CD14-positive monocyte (primary cell): ENCODE data around the gene TUBB. TPM values are rescaled to one million over a fixed set of nuclear protein-coding genes. Genes with fewer than 3 reads are reported as not detected.

Experiments
- DNase-seq, 3 donors: peaks; one replicate each; pipeline ENCODE4 v3.0.0-alpha.2; 2011 to 2022
- H2AFZ ChIP-seq: 2 replicates; pipeline ENCODE4 v1.6.0; 2012; ENCODE audit warnings: mild to moderate bottlenecking, low read depth, low read length, inconsistent platforms; ENCODE audit not compliant: insufficient read depth, poor library complexity, severe bottlenecking
- H3K27ac ChIP-seq, 2 donors: 1 replicate in 1 of 2; 2 replicates in 1 of 2; pipeline ENCODE4 v1.5.1; 2012 to 2013; ENCODE audit warnings: low read length in 2 of 2, control low read depth in 1 of 2, inconsistent platforms in 1 of 2, low read depth in 1 of 2, mild to moderate bottlenecking in 1 of 2
- H3K27me3 ChIP-seq, 2 donors: one replicate each; pipeline versions ENCODE4 v1.6.0 to v1.6.1; 2011 to 2013; ENCODE audit warnings: low read length in 2 of 2; ENCODE audit not compliant: control insufficient read depth in 2 of 2, insufficient read depth in 2 of 2
- H3K36me3 ChIP-seq, 2 donors: replicated peaks in 1 of 2; 1 replicate in 1 of 2; 2 replicates in 1 of 2; pipeline versions ENCODE4 v1.5.1 to v1.6.1; 2012 to 2013; ENCODE audit warnings: low read length in 2 of 2, control low read depth in 1 of 2, inconsistent platforms in 1 of 2, mild to moderate bottlenecking in 1 of 2; ENCODE audit not compliant: insufficient read depth in 2 of 2, control insufficient read depth in 1 of 2
- H3K4me1 ChIP-seq, 2 donors: 1 replicate in 1 of 2; 2 replicates in 1 of 2; pipeline versions ENCODE4 v1.5.1 to v1.6.1; 2012 to 2013; ENCODE audit warnings: low read length in 2 of 2, control low read depth in 1 of 2, inconsistent platforms in 1 of 2, mild to moderate bottlenecking in 1 of 2, moderate library complexity in 1 of 2; ENCODE audit not compliant: insufficient read depth in 2 of 2, control insufficient read depth in 1 of 2
- H3K4me2 ChIP-seq: replicated peaks from 2 replicates; pipeline ENCODE3; 2012; ENCODE audit warnings: low read length, moderate library complexity, mild to moderate bottlenecking; ENCODE audit not compliant: poor library complexity, severe bottlenecking; ENCODE audit errors: extremely low read depth
- H3K4me3 ChIP-seq, 3 experiments: fragments of 200-600 bp in 1 of 3; sonication (generic) in 1 of 3; replicated peaks in 1 of 3; 1 replicate in 2 of 3; 2 replicates in 1 of 3; pipeline ENCODE4 v1.5.1; 2011 to 2013; ENCODE audit warnings: low read length in 3 of 3, mild to moderate bottlenecking in 3 of 3, control low read depth in 2 of 3, low read depth in 2 of 3, inconsistent platforms in 1 of 3, moderate library complexity in 1 of 3
- H3K79me2 ChIP-seq: 2 replicates; pipeline ENCODE4 v1.6.0; 2012; ENCODE audit warnings: mild to moderate bottlenecking, control low read depth, inconsistent platforms, low read length, moderate library complexity; ENCODE audit not compliant: insufficient read depth
- H3K9ac ChIP-seq: 2 replicates; pipeline ENCODE4 v1.6.0; 2017; ENCODE audit warnings: low read length, mild to moderate bottlenecking; ENCODE audit not compliant: insufficient read depth, poor library complexity, severe bottlenecking
- H3K9me3 ChIP-seq, 2 donors: replicated peaks in 1 of 2; 1 replicate in 1 of 2; 2 replicates in 1 of 2; pipeline versions ENCODE4 v1.5.1 to v1.6.1; 2012 to 2013; ENCODE audit warnings: low read length in 2 of 2, control low read depth in 1 of 2; ENCODE audit not compliant: control insufficient read depth in 1 of 2, insufficient read depth in 1 of 2
- H4K20me1 ChIP-seq: 2 replicates; pipeline ENCODE4 v1.6.0; 2012; ENCODE audit warnings: mild to moderate bottlenecking, low read length, control low read depth, moderate library complexity; ENCODE audit not compliant: insufficient read depth
- H3K27ac Mint-ChIP-seq, 7 donors: one replicate each; pipeline ENCODE4 v1.8.0; 2020; ENCODE audit warnings: mild to moderate bottlenecking in 7 of 7, mixed read lengths in 7 of 7, moderate library complexity in 6 of 7, inconsistent platforms in 2 of 7
- H3K27me3 Mint-ChIP-seq, 3 donors: one replicate each; pipeline ENCODE4 v1.8.0; 2021 to 2022; ENCODE audit warnings: low read depth in 3 of 3, mild to moderate bottlenecking in 3 of 3, mixed read lengths in 3 of 3, moderate library complexity in 3 of 3, inconsistent platforms in 1 of 3
- H3K36me3 Mint-ChIP-seq, 2 donors: one replicate each; pipeline ENCODE4 v1.8.0; 2020; ENCODE audit warnings: mixed read lengths in 2 of 2, inconsistent platforms in 1 of 2, mild to moderate bottlenecking in 1 of 2
- H3K4me1 Mint-ChIP-seq: one replicate; pipeline ENCODE4 v1.8.0; 2020; ENCODE audit warnings: mild to moderate bottlenecking, mixed read lengths
- H3K4me3 Mint-ChIP-seq, 2 donors: one replicate each; pipeline ENCODE4 v1.8.0; 2020; ENCODE audit warnings: mild to moderate bottlenecking in 2 of 2, mixed read lengths in 2 of 2, moderate library complexity in 1 of 2
- H3K9me3 Mint-ChIP-seq, 7 donors: one replicate each; pipeline ENCODE4 v1.8.0; 2020 to 2022; ENCODE audit warnings: mixed read lengths in 7 of 7, mild to moderate bottlenecking in 6 of 7, moderate library complexity in 6 of 7, inconsistent platforms in 2 of 7
- WGBS: methylation state at CpG from one replicate; pipeline ENCODE4 v1.1.5; 2013; ENCODE audit warnings: missing lambda C conversion rate; ENCODE audit not compliant: insufficient coverage; 5-methylcytosine and 5-hydroxymethylcytosine counted together
- intact Hi-C, 2 donors: fragments of 100-400 bp; cut with micrococcal nuclease; formaldehyde crosslinking; loops; one replicate each; pipeline versions ENCODE4 v1.15.0 to v1.15.1; 2023
- polyA plus RNA-seq, 3 donors: library from polyadenylated mRNA; depleted of rRNA in 1 of 3; unstranded in 2 of 3; stranded (reverse) in 1 of 3; fragments of 300-500 nt in 2 of 3; fragments of >200 nt in 1 of 3; fragmentation: Illumina TruSeq in 2 of 3; gene quantifications; 1 replicate in 2 of 3; 2 replicates in 1 of 3; pipeline ENCODE4 v1.2.3, GENCODE V29; 2012 to 2021
- TF ChIP-seq, protein P1 (sequence below): fragments of 200-600 bp; IDR thresholded peaks from one replicate; pipeline ENCODE4 v1.8.0; 2022; ENCODE audit warnings: antibody characterized with exemption, mild to moderate bottlenecking

Gene TUBB
- polyA plus RNA-seq, 3 donors = 48.4 to 130 (median 57.0) TPM

DNA sequence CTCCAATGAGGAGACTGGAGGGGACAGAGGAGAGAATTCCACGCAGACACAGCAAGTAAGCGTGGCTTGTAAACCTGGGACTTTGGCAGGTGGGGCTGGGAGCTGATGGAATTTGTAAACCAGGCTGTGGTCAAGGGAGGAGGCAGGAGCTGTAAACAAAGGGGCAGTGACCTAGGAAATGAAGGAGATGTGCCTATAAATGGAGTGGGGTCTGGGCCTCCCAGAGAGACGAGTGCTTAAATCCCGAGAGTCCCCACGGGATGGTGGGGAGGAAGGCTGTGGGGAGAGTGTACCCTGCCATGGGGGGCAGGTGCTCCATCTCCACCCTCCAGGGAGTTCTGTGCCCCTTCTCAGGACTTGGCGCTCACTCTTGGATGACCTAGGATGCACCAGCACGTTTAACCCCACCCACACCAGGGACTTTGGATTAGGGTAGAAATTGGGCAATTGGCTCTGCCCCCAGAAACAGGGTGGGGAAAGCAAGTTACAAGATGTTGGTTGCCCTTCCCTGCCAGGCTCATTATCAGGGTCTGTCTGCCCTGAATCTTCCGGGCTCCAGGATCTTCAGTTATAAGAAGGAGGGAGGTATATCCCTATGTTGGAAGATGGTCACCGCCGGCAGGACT lies 43.4 kb upstream of the TUBB start:
- Histone ChIP-seq H3K9ac (no peak overlapping the region), H2AFZ (no peak overlapping the region), H3K79me2 (peaks cover 59% of the 10 kb centered on the region), H4K20me1 (peaks cover 70% of the 10 kb centered on the region), H3K36me3 (peaks cover 43 to 45% of the 10 kb centered on the region in 2 donors), H3K4me2 (no peak overlapping the region), H3K4me1 (peaks cover 39 to 48% of the 10 kb centered on the region in 2 donors), H3K27ac (peak overlapping the region in 1 of 2 donors; percentile 14), H3K9me3 (no peaks in the 10 kb centered on the region), H3K27me3 (no peaks in the 10 kb centered on the region), H3K4me3 (no peak overlapping the region)
- H3K36me3 Mint-ChIP-seq = peaks cover 53 to 61% of the 10 kb centered on the region in 2 donors
- no peaks in the 10 kb centered on the region for H3K27me3 Mint-ChIP-seq
- no peak overlapping the region for H3K4me3 Mint-ChIP-seq
- H3K9me3 Mint-ChIP-seq = peaks cover 0 to 2% (median 0%) of the 10 kb centered on the region in 7 donors
- peak overlapping the region in 5 of 7 donors; percentile 8 to 72 (median 63) for H3K27ac Mint-ChIP-seq
- H3K4me1 Mint-ChIP-seq = peaks cover 49% of the 10 kb centered on the region
- TF ChIP-seq, protein P1, sequence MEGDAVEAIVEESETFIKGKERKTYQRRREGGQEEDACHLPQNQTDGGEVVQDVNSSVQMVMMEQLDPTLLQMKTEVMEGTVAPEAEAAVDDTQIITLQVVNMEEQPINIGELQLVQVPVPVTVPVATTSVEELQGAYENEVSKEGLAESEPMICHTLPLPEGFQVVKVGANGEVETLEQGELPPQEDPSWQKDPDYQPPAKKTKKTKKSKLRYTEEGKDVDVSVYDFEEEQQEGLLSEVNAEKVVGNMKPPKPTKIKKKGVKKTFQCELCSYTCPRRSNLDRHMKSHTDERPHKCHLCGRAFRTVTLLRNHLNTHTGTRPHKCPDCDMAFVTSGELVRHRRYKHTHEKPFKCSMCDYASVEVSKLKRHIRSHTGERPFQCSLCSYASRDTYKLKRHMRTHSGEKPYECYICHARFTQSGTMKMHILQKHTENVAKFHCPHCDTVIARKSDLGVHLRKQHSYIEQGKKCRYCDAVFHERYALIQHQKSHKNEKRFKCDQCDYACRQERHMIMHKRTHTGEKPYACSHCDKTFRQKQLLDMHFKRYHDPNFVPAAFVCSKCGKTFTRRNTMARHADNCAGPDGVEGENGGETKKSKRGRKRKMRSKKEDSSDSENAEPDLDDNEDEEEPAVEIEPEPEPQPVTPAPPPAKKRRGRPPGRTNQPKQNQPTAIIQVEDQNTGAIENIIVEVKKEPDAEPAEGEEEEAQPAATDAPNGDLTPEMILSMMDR = no peak
- DNase-seq = no peak
- 100% methylated on average over 5 of the region's 10 CpGs for WGBS
- intact Hi-C loops = loop anchor here in 1 of 2 donors (5.0 kb wide), 1 partner anchor 201 kb away; no protein-coding TSS in a partner anchor

DNA sequence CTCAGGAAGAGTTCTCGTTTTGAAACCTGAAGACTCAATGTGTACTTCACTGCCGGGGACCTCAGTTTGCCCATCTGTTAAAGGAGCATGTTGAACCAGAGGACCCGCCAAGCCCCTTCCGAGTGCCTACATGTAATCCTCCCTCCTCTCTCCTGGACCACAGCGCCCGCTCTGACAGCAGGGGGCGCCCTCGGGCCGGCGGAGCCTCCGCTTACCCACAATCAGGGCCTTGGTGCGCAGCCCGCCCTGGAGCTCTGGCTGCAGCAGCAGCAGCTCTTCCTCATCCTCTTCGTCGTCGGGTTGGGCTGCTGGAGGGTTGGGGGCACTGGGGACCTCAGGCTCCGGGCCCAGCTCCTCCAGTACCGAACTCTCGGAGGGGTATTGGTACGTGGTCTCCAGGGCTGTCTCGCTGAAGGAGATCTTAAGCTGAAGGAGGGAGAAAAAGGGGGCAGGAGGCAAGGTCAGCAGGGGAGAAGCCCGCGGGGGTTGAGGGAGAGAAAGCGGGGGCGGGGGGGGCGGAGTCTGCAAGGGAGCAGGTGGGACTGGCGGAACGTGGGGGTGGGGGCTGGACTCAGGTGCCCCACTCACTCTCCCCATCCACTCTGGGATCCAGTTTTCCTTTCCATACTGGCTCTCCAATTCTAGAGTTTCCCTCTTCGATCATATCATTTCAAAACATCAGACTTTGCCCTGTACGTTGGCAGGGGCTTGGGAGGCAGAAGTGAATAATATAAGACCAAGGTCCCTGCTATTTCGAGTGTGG lies 41.0 kb upstream of the TUBB start:
- Histone ChIP-seq H2AFZ (no peak overlapping the region), H3K27ac (peak overlapping the region; percentile 36 to 70), H3K36me3 (peaks cover 43 to 45% of the 10 kb centered on the region in 2 donors), H3K4me1 (peaks cover 41 to 51% of the 10 kb centered on the region in 2 donors), H3K9ac (peak overlapping the region; percentile 22), H3K9me3 (no peaks in the 10 kb centered on the region), H4K20me1 (peaks cover 82% of the 10 kb centered on the region), H3K4me2 (peak overlapping the region; percentile 100), H3K4me3 (peak overlapping the region in 2 of 3 experiments; percentile 16 to 100), H3K79me2 (peaks cover 71% of the 10 kb centered on the region), H3K27me3 (no peaks in the 10 kb centered on the region)
- peak; percentile 81 to 88 (median 82) for DNase-seq
- Mint-ChIP-seq H3K4me3 (peak overlapping the region; percentile 77 to 87), H3K27me3 (peaks cover 0 to 3% (median 0%) of the 10 kb centered on the region in 3 donors), H3K4me1 (peaks cover 47% of the 10 kb centered on the region), H3K9me3 (peaks cover 0 to 2% (median 0%) of the 10 kb centered on the region in 7 donors), H3K27ac (peak overlapping the region; percentile 60 to 99 (median 80)), H3K36me3 (peaks cover 62 to 79% of the 10 kb centered on the region in 2 donors)
- intact Hi-C loops = loop anchor here (1.0 to 5.0 kb wide), 2 partner anchors 43 to 198 kb away; no protein-coding TSS in a partner anchor
- WGBS = 4% methylated on average over 15 of the region's 31 CpGs
- TF ChIP-seq, protein P1 = peak; percentile 91
